Activated CD4-positive, alpha-beta T cell treated with anti-CD3 and anti-CD28 coated beads for 1 hour (primary cell): ENCODE results near the gene AHCY.
"Not testable (repeated sequence)": the region's sequence is repeated elsewhere in the genome, so short reads cannot be mapped to it uniquely, and the experiment has no call there.

Experiments
- DNase-seq: peaks from one replicate; pipeline ENCODE4 v3.0.0-alpha.2; 2020

AHCY gene

DNA sequence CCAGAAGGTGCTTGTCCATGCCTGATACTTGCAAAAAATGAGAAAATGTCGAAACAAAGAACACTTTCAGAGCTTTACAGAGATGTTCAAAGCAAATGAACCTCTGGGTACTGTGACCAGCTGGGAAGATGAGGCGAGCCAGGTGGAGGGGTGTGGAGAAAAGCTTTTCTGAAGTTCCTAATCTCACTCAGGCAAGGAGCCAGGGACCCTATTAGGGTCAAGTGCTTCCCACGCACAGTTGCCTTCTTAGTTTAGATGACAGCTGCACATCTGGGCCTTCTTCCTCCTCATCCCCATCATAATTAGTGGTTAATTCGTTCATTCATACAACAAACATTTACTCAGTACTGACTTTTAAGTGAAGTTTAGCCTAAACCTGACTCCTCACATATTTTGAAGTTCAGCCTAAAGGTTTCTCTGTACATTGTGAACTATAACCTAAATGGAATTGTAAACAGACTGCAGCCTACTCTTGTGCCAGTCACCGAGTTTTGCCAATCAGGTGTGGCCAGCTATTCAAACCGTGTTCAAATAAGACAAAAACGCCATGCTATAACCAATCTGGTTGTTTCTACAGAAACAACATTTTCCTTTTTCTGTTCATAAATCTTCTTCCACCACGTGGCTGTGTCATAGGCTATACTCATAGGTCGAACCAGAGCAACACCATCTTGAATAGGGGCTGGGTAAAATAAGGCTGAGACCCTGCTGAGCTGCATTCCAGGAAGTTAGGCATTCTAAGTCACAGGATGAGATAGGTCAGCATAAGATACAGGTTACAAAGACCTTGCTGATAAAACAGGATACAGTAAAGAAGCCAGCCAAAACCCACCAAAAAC is 19.3 kb upstream of the AHCY start:
- DNase-seq: no peak

GRCh38 chr20:34320861-34321260 is 17.7 kb upstream of the AHCY start:
- no peak for DNase-seq

- no peak for DNase-seq
Observed at GRCh38 chr20:34318609-34319443, 15.7 kb upstream of the AHCY start.

DNA sequence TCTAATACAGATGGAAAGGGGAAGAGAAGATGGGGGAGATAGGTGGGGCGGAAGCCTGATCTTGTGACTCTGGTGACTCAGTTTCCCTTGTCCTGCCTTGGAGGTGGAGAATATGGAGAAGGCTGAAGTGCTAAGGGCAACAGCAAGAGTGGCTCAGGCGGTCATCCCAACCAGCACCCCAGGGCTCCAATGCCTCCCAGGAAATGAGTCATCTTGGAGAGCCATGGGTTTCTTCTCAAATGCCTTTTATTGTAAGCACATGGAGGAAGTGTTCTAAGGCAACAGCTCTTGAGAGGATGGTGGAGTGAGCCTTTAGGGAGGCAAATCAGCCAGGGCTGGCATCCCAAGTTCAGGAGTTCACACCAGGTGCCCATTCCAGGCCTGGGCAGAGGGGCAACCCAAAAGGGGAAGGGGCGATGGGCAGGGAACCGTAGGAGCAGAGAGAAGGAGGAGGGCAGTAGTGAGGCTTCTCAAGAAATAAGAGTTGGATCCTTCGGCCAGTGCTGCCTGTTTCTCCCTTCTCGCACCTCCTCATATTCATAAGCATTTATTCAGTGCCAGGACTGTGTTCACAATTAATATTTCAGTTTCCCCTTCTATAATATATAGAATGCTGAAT is 13.2 kb upstream of the AHCY start:
- DNase-seq: no peak

DNA sequence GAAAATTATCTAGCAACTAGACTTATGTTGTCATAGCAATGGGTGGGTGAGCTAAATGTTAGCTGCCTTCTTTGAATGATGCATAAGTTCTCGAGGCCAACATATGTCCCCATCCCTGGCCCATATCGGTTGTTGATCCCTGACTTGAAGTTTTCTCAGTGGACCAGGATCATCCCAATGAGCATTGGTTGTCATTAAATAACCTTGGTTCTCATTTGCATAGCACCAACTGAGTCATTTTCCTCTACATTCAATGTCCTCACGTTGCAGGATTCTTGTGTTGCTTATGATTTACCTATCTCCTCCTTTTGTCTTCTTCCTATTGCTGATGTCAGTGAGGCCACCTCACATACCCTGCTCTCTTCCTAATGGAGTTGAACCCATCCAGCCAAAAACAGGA is 12.1 kb upstream of the AHCY start:
- no peak for DNase-seq

DNA sequence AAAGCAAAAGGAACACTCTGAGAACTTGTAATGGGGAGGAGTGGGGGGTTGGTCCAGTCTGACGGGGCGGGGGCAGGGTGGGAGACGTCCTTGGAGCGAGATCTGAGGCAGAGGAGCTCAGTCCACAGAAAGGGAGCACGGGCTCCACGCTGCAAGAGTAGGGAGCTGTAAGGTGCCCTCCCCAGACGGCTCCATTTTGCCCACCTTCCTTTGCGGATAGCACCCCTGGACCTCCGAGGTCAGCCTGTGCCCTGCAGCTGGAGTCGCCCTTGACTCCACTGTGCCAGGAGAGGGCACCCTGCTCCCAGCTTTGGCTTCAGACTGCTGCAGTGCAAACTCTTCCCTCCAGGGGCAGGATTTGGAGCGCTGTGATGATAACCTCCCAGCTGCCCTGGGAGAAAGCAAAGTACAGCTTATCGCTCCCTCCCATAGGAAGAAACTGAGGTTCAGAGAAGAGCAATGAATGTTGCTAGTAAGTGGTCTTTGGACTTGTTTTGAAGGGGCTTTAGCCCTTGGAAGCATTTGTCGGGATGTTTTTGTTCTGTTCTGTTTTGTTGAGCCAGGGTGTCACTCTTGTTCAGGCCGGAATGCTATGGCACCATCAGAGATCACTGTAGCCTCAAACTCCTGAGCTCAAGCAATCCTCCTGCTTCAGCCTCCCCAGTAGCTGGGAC is 9.5 kb upstream of the AHCY start:
- peak; percentile 74 for DNase-seq

GRCh38 chr20:34312024-34312460 is 8.9 kb upstream of the AHCY start:
- no peak for DNase-seq

DNA sequence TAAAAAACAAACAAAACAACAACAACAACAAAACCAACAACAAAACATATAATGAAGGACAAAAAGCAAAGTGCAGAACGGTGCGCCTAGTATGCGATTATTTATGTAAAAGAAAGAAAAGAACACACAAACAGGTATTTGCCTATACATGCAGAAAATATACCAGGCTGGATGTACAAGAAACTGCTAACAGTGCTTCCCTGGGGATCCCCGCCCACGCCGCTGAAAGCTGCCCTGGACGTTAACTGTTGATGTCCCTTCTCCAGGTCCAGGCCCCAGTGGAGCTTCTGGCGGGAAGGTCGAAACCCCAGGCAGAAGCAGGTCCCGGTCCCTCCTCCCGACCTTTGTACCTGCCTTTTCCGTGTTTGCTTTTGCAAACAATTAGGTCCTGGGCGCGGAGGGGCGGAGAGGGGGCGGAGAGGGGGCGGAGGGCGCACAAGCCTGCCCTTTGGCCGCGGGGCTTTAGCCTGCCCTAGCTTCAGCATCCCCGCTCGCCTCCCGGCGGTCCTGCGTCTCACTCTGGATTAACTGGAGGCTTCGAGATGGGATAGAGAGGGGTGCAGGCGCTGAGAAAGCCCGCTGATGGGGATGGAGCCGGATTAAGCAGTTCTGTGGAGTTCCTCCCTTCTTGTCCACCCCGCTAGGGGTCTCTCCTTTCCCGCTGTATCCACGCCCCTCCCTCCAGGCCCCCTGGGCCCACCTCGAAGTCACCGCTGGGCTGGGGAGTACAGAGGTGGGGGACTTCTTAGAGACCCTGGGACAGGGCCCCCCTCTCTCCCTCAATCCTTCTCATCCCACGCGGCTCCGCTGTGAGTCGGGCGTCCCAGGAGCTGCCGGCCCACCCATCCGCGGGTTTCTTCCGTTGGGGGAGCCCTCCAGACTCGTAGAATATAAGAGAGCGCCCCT is 8.2 kb upstream of the AHCY start:
- no peak for DNase-seq

DNA sequence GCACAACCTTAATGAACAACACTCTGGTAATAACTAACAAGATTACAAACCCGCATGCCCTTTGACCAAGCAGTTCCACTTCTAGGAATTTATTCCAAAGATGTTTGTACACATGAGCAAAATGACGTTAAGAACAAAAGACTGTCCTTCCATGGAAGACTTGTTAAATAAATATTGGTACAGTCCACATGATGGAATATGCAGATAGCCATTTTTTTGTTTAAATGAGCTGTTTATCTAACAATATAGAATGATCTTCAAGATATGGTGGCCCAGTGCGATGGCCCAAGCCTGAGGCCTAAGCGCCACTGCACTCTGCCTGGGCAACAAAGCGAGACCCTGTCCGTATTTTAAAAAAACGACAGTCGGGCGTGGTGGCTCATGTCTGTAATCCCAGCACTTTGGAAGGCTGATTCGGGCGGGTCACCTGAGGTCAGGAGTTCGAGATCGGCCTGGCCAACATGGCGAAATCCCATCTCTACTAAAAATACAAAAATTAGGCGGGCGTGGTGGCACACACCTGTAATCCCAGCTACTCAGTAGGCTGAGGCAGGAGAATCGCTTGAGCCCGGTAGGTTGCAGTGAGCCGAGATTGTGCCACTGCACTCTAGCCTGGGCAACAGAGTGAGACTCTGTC is 7.4 kb upstream of the AHCY start:
- DNase-seq: no peak

DNA sequence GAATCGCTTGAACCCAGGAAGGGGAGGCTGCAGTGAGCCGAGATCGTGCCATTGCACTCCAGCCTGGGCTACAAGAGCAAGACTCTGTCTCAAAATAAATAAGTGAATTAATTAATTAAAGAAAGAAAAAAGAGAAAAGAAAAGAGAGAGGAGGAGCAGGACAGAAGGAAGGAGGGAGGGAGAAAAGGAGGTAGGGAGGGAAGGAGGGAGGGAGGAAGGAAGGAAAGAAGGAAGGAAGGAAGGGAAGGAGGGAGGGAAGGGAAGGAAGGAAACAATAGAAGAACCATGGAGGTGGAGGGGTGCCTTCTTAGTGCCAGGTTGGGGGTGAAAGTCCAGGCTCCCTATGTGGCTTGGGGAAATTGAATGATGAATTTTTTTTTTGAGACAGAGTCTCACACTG is 6.5 kb upstream of the AHCY start:
- no peak for DNase-seq

DNA sequence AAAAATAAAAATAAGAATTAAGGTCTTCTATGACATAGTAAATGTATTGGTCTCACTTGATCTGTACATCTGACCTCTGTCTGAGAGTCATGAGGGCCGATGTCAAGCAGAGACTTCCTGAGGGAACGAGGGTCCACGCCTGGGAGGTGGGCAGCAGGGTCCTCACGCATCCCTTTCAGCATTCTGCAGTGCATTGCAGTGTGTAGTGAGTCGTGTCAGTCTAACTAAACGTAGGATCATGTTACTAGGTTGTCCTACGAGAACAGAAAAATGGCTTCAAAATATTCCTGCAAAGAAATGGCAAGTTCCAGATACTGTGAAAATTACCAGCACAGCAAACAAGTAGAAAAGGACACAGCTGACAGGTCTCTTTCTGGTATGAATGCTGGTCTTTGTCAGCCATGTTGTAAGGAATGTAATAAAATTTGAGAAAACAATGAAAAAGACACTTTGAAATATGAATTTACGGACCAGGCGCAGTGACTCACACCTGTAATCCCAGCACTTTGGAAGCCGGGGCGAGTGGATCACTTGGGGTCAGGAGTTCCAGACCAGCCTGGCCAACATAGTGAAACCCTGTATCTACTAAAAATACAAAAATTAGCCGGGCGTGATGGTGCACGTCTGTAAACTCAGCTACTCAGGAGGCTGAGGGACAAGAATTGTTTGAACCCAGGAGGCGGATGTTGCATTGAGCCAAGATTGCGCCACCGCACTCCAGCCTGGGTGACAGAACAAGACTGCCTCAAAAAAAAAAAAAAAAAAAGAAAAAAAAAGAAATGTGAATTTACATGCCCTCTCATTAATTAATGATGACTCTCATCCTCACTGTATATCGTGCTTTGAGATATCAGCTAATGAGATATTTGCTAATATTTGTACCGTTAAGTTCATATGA is 2.4 kb upstream of the AHCY start:
- DNase-seq: no peak

DNA sequence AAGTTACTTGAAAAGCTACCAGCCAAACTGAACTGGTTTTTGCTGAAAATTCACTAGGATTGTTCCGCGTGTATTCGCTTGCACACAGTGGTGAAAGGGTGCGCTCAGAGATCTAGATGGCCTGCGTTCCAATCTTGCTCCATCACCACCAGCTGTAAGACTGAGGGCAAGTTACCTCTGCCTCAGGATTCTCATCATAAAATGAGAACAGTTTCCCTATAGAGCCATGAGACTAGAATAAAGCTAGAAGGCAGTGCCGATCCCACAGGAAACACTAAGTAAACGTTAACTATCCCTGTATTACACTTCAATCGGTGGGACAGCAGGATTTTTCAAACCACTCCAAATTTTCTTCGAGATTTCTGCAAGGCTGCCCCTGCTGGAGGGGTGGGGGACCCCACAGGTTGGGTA is 838 bp downstream of the AHCY start:
- no peak for DNase-seq

- DNase-seq: no peak
Observed at GRCh38 chr20:34301587-34302311, 1.4 kb downstream of the AHCY start.

DNA sequence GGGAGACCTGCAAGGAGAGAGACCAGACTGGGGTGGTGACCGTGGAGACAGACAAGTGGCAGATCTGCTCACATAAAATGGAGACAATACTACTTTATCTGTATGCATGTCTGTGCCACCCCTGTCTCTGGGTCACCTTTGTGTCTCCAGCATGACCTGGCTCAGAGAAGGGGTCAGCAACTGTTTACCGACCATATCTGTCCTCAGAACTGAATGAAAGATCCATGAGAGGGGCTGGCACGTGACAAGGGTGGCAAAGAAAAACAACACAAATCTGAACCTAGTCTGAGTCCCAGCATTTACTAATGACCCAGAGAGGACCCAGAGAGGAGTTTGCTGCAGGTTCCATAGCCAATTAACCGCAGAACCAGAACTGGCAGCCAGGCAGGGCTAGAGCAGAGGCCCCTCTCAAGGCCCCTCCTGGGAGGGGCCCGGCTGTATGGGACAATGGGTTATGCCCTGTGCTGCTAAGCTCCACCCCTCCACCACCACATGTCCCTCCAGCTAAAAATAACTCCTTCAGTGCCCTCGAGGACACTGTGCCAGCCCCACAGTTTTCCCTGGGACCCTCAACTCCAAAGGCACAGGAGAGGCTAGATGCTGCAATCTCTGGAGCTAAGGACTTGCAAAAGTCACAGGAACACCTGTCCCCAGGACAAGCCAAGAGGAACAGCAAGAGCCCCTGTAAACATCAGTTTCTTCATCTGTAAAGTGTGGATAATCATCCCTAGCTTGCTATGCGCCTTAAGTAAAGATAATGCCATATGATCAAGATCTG is 2.2 kb downstream of the AHCY start:
- no peak for DNase-seq

DNA sequence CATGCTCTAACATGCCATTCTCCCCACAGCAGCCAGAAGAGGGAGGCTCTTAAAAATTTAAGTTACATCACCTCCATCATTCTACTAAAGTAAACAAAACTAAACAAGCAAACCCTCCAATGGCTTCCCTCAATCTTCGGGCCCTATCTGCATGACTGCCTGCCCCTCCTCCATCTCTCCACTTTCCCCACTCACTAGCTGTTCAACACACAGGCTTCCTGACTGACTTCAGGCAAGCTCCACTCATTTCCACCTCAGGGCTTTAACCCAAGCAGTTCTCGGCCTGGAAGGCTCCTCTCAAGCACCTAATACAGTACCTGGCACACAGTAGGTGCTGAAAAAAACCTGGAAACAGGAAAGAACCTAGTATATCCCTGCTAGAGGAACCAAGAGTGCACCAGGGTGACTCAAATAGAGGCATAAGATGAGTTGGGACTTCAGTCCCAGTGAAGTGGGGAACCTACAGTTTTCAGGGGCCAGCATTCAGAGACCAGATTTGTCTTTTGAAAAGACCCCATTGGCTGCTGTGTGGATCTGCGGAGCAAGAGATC is 2.8 kb downstream of the AHCY start:
- no peak for DNase-seq

GRCh38 chr20:34299556-34300255 is 3.4 kb downstream of the AHCY start:
- no peak for DNase-seq

- DNase-seq: not testable (repeated sequence)
Observed at GRCh38 chr20:34298294-34298784, 4.8 kb downstream of the AHCY start.

DNA sequence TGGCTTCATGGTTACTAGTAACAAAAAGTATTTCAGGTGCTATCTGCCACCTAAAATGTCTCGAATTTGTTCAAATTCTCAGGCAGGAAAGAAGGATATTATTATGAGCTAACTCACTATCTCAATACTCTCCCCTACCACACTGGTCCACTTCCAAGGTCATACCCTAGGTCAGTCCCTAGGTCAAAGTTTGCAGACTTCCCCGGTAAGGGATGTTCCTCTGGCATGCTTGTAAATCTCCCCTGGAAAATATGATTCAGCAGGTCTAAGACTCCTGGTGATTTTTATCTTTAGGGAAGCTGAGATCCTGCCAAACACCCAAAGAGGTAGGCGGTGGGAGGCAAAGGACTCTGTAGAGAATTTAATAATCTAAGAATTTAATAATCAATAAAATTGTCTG is 6.7 kb downstream of the AHCY start:
- no peak for DNase-seq
